Globus pallidus (tissue), 1 donor: ENCODE results near the gene MGMT.

Source experiments
- DNase-seq: peaks from one replicate; pipeline ENCODE4 v3.0.0-alpha.2; 2015; ENCODE audit warnings: low spot score

The MGMT gene

DNA sequence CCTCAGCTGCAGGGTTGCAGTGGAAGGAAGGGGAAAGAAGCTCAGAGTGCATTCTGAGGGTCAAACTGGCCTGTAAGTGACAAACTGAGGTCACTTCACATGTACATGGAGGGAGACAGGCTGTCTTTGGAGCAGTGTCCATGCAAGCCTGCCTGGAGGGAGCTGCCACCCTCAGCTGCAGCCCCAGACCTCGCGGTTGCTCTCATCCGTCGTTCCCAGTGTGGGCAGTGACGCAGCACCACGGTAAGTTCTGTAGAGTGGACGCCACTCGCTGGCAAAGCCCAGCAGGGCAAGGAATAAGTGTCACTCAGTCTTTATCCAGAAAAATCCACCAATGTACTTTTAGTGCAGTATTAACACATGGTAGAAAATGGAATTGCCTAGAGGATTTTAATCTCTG, 225.7 kb downstream of the MGMT start:
- DNase-seq, result no peak

DNA sequence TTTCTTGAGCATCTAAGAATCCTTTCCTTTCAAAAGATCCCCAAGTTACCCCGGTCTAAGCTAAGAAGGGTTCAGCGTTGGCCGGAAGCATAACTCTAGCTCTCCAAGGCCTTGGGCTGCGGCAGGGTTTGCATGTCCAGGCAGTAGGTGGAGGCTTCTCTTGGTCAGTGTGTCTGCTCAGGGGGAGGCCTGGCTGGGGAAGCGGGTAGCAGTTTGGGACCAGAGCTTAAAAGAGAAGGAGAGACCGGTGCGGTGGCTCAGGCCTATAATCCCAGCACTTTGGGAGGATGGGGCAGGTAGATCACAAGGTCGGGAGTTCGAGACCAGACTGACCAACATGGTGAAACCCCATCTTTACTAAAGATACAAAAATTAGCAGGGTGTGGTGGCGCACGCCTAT, 226.3 kb downstream of the MGMT start:
- DNase-seq, result no peak

DNA sequence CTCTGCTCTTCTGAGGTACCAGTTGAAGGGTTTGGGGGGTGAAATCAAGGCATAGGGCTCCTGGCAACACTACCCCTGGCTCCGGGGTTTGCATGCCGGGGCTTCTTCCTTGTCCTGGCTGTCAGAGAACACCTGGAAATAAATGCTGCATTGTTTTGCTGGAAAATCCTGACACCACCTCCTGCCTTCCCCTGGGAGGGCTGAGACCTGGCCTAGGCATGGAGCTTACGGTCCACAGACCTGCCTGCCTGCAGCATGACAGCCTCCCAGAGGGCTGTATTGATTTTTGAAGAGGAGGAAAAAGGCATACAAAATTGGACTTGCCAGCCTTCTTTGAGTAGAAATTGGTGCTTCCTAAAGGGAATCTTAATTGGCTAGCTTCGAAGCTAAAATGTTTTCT, 227.1 kb downstream of the MGMT start:
- DNase-seq, result no peak

DNA sequence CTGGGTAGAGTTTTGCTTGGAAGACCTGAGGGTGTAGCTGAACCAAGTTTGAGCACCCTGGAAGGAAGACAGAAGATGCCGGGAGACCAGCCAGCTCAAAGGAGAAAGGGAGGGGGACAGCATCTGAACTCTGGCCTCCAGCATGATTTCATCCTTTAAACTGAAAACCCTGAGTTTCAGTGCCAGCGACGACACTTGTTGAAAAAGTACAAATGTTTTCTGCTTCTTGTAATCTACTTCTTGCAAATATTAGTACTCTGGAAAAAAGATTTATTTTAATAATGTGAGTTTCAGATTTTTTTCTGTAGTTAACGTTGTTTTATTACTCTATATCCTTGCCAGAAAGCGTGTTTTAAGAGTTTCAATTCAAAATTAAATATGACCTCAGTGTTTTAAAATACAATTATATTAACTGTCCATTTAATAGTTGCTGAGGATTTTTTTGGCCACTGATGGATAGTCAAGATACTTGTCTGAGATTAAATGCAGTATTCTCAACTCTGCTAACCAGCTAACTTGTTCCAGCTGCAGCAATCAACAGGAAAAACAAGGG, 227.7 kb downstream of the MGMT start:
- peak; percentile 51 for DNase-seq

DNA sequence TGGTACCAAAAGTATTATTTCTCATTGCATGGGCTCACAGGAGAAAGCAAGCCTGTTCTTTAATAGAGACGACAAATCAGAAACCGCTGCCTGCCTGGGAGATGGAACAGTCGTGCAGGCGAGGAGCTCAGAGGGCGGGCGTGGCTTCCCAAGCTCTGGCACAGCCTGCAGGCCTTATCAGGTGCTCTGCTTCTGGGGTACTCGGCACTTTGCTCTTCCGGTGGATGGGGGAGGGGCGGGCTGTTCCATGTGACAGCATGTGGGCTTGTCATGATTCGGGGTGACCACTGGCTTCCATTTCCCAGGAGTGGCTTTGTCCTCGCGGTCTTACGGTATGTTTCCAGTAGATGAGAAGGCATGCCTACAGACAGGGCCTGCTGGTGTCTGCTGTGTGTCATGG, 228.6 kb downstream of the MGMT start:
- DNase-seq, result no peak

DNA sequence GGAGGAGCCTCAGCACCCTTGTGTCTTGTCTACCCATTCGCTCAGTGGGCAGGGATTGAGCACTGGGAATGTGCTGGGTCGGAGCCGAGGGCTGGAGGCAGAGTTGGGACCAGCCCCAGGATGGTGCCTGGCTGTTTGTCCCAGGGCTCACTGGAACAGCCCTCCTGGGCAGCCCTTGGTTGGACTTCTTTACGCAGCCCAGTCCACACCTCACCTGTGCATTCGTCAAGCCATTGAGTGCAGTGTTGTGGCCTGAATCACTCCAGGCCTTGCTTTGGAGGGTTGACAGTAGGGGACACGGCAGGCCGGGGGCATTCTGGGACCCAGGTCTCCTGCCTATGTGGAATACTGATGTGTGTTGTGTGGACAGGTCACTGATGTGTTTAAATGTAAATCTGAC, 229.6 kb downstream of the MGMT start:
- no peak for DNase-seq

DNA sequence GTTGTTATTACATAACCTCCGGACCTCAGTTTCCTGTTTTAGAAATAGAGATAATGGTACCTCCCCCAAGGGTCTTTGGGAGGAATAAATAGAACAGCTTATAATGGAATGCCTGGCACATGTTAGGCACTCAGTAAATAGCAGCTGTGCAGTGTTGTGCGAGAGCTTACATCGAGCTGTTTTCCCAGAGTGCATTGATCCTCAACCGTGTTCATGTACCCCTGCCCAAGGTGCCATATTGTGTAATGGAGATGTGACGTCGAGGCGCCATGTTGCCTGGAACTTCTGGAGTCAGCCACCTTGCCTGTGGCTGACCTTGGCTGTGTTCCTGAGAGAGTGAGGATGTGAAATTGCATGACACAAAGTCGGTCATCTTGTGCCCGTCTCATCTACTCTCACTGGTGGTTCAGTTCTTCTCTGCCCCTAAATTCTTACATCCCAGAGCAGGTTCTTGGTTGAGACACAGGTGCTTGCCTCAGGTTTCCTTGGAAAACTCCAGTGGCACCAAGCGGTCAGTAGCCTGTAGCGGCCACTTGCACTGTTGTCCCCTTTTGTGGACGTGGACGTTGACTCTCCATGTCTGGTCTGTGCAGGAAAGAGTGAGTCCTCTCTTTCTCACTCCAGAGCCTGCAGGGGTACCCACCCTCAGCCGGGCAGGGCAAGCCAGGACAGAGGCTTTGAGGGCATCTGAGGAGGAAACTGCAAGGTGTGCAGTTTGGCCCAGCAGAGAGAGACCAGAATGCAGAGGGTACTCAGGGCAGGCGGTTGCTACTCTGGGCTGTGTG, 230.6 kb downstream of the MGMT start:
- DNase-seq, result no peak

DNA sequence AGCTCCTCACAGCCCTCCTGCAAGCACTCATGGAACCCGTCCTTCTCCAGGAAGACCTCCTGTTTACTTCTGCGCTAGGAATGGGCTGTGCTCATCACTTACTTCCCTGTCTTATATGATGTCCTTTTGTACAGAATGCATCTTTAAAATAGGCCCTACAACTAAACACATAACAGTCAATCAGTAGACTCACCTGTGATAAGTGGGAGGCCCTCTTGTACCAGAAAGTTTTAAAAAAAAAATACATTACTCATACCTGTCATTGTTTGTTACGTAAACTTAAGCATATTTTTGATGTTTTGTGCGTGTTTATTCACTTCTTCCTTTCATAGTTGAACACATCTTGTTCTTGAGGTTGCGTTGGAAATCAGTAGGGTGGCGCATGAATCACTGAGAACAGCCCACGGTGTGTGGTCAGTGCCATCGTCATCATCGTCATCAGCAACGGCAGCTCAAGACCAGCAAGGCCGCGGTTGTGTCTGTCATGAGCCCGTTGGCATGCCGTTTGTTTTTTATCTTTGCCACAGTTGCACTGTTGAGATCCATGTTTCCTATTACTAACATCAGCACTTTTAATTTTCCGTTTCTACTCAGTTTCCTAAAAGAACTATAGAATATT, 232.8 kb downstream of the MGMT start:
- DNase-seq, result no peak

DNA sequence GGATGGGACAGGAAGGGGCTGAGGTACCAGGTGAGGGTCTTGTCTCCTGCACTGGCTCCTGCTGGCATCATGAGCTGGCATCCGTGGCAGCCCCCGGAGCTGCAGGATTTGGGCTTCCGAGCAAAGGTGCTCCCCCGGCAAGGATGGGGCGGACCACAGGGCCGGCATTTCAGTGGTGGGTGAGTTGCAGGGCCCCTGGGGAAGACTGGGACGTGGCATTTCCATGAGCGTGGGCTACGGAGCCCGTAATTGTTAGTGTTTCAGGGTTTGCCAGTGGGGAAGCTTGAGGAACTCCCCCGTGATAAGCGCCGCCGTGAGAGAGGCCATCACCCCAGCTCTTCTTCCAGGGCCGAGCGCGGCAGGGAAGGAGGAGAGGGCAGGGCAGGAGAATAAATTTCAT, 235.6 kb downstream of the MGMT start:
- no peak for DNase-seq

DNA sequence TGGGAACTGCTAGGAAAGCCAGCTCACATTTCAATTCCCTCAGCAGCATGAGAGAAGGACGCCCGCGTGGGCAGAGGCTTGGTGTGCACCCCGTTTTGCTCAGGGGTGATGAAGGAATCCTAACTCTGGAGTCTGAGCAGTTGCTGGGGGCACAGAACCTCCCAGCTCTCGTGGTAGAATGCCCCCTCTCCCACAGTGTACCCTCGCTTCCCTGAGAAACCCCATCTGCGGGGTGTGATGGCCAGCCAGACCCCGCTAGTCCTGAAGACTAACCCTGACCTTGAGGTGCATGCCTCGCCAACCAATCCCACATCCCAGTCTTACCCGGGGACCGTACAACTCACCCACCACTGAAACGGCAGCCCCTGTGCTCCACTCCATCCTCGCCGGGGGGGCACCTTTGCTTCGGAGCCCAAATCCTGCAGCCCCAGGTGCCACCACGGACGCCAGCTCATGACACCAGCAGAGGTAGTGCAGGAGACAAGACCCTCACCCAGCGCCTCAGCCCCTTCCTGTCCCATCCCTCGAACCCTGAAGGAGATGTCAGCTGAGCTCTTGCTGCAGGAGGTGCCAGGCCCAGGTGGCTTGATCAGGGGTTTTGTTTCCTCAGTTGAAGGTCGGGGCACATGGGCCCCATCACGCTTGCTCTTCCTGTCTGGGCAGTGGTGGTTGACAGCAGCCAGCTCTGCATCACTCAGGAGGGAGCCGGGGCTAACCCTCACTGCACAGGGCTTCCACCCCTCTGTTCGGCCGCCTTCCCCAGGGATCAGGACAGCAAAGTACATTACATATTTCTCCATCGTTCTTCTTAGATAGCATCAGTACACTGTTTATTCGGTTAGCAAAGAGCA, 236.5 kb downstream of the MGMT start:
- no peak for DNase-seq

DNA sequence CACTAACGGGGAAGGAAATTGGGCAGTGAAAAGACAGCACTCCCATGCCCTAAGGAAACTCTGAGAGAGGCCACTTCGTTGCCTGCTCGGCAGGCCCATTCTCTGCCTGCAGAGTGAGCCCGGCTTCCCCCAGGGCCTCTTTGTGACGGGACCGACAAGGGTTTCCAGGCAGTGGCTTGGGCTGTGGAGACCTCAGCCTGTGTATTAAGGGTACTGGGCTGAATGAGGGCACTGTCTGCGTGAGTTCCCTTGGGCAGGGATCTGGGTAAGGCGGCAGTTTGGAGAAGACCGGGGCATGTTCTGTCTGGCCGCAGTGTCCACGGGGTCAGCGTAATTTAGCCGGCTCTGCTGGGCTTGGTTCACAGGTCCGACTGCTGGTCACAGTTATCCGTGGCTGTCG, 237.2 kb downstream of the MGMT start:
- DNase-seq, result no peak

DNA sequence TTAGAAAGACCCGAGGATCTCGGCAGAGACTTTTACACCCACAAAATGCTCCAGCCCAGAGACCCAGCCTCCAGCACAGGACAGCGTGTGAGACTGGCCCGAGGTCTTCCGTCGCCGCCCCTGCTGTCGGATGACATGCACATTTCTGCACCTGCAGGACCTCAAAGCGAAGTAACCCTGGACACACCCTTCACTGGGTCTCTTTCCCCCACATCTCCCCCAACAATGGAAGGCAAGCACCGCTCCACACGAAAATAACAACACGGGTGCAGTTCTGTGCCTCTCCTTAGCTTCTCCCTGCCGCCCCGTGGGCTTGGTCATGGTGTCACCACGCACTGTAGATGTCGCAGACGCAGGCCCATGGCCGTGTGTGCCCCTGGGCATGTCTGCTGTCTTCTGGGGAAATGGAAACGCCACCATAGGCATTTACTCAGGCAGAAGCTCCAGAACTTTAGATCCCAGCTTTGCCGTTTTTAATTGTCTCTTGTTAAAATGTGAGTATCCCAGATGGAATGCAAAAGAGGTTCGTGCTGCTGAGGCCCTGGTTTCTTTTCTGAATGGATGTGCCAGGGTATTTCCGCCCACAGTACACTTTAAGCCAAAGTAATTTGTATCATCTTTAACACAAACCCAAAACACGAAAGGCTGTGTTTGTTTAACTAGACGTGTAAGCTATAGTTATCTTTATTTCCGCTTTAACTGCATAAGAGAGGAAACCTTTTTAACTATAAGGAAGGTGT, 237.9 kb downstream of the MGMT start:
- no peak for DNase-seq

DNA sequence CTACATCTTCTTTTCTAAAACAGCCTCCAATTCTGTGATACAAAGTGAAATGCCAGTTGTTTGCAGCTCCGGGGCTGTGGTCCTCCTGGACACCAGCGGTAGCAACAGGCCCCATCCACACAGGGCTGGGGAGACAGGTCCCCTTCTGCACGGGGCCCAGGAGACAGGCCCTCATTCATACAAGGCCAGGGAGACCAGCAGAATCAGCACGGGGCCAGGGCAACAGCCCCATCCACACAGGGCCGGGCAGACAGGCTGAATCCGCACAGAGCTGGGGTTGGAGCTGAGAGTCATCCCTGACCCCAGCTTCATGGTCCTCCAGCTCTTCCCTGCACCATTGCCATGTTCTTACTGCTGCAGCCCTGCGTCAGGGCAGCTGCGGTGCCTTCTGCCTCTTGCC, 238.6 kb downstream of the MGMT start:
- DNase-seq, result no peak

DNA sequence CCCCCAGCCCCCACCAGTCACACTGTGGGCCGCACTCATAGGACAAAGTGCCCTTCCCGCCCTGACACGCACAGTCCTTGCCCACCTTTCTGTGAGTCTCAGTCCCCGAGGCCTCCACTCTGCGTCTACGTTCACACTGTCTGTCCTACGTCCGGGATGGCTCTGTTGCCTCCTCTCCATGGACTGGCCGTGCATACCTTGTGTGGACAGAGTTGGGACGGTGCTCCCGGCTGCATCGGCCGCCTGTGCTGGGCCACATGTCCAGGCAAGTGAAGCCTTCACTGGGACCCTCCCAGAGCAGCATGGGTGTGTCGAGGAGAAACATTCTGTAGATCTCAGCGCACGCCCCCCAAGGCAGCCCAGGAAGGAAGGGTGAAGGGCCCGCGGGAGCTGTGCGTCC, 239.0 kb downstream of the MGMT start:
- no peak for DNase-seq

DNA sequence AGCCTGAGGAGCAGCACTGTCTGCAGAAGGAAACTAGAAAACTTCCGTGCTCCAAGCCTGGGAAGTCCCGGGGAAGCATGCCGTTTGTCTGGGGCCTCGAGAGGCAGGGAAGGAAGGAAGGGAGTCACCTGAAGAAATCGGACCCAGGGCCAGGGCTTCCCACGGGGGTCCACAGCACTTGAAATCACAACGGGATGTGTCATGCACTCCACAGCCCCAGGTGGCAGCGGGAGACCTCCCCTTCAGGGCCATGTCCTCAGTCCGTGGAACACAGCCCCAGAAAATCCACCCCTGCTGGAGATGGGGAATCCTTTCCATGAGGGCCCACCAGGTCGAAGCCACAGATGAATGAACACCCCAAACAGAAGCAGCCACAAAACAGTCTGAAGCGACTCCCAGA, 239.5 kb downstream of the MGMT start:
- DNase-seq, result no peak

DNA sequence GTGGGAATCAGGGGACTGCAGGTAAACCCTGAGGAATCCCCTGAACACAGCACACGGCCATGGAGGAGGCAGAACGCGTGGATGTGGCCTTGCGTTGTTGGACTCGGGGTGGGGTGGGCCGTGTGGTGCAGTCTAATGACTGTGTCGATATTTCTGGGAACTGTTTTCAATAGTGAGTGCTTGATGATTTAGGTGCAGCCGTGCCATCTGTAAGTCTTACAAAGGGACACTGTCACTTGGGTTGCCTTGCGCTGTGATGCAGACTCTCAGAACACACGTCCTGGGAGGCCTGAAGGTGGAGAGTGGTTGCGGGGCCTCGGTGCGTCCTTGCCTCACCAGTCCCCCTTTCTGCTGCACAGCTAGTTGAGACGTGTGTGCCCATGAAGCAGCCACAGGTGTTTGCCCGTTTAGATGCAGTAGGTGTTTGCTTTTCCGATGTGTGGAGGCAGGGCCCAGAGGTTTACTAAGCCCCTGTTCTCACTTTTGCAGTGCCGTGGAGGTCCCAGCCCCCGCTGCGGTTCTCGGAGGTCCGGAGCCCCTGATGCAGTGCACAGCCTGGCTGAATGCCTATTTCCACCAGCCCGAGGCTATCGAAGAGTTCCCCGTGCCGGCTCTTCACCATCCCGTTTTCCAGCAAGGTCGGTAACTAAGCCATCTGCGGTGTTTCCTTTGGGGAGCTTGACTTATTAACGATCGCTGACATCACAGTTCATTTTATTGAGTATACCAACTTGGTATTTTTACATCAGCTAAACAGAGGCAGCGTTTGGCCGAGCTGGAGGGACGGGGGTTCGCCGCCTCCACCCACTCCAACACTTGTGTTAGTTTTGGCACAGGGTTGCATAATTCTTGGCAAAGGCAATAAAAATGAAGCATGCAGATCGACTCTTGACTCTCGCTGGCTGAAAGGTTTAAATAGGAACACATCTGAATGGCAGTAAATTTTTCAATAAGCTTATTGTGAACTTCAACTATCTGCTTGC, 240.7 kb downstream of the MGMT start:
- no peak for DNase-seq

DNA sequence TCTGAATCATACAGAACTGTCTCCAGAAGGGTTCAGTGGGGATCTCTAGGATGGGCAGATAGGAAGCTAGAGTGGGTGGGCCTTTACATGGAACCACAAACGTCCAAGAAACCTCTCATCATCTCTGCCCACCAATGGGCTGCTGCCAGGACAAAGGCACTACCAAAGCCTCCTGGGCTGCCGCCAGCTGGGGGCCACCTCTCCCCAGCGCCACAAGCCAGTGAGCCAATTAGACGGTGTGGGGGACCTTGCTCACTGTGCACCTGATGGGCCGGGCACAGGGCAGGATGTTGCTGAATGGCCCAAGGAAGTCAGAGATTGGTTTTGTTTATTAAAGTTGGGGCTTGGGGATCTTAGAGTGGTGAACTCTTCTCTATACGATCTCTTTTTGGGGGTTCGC, 242.1 kb downstream of the MGMT start:
- DNase-seq, result no peak

DNA sequence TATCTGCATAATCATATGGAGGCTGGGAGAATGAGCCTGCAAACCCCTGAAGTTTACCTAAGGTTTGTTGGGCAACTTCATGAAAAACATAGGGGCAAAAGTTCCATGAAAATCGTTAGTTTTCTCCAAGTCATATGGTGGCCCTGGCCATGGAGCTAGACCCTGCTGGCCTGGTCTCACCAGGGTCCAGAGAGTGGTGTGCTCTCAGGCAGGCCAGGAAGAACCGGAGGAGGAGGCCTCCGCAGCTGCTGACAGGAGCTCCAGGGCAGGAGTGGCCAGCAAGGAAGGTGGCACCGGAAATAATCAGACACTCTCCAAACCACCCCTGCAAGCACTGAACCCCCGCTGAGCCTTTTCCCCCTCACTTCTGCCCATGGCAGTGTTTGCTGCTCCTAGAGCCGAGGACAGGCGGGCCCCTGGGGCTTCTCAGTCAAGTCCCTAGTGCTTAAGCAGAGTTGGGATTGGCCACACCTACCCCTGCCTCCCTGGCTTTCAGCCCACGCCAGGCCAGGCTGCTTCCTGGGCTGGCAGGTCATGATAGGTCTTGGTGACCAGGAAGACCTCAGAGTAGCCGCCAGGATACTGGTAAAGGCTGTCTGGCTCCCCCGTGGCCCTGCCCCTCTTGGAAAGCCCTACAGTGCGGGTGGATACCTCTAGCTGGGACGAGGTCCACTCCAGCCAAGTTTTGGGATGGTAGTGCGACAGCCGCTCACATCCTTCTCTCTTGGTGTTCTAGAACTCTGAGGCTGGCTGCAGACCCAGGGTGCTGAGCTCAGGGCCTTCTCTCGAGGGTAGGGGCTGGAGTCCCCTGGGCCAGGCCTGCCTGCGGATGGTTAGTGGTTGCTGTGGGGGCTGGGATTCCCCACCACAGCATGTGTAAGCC, 242.8 kb downstream of the MGMT start:
- no peak for DNase-seq

DNA sequence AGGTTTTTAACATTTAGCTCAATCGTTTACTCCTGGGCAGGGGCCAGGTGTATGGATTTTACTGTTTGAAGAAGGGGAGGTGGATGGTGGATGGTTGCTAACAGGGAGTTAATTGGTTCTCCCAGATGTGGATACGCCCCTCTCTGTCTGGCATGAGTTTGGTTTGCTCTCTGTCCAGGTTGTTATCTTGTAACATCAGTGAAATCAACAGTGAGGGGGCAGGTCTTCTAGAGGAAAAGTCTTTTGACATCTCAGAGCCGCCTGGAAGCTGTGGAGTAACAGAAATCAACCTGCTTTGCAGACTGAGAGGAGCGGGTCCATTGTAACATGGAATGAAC, 243.4 kb downstream of the MGMT start:
- DNase-seq, result no peak

DNA sequence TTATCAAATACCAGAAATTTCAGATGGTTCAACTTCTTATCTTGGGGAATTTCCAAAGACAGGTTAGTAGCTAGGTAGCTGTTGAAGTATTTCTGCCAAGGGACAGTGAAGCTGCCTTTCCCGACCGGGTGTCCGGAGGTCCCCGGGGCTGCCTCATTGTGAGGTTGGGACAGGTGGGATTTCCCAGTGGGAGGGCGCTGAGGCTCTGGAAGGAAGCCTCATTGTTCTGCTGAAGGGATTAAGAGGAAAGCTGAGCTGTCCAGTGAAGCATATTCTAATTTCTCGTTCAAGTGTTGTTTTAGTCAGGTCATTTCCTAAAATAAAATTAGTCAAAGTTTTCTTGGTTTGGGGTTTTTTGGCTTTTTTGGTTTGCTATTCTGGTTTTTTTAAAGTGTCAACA, 244.2 kb downstream of the MGMT start:
- no peak for DNase-seq
